SK-N-SH (cell line): ENCODE measurements around the gene SLC19A3.

Source experiments
- CTCF ChIP-seq: fragments of 200-600 bp; sonication (generic); IDR thresholded peaks from 2 replicates; pipeline ENCODE4 v1.6.1; 2017; ENCODE audit warnings: antibody characterized with exemption, mild to moderate bottlenecking, moderate library complexity
- EZH2phosphoT487 ChIP-seq: fragments of 200-600 bp; sonication (generic); IDR thresholded peaks from 2 replicates; pipeline ENCODE4 v1.6.1; 2017; ENCODE audit warnings: low read depth, mixed run types, mild to moderate bottlenecking, antibody characterized with exemption, moderate library complexity, borderline replicate concordance
- RFX5 ChIP-seq: IDR thresholded peaks from 2 replicates; pipeline ENCODE4 v1.6.1; 2012; ENCODE audit warnings: mild to moderate bottlenecking, improper control_type of control experiment, low read length
- RXRA ChIP-seq: IDR thresholded peaks from 2 replicates; pipeline ENCODE4 v1.4.0; 2012; ENCODE audit warnings: low read depth, mild to moderate bottlenecking, borderline replicate concordance
- TF ChIP-seq, protein P1 (sequence below): IDR thresholded peaks from 2 replicates; pipeline ENCODE4 v1.4.0; 2012; ENCODE audit warnings: low read depth, borderline replicate concordance
- TF ChIP-seq, protein P2 (sequence below): fragments of 150-350 bp; IDR thresholded peaks from 2 replicates; pipeline ENCODE4 v1.6.1; 2017; ENCODE audit warnings: antibody characterized with exemption, low read length, low read depth, borderline replicate concordance

GRCh38 chr2:227684258-227684657 lies 33.6 kb downstream of the SLC19A3 start:
- TF ChIP-seq, protein P1, sequence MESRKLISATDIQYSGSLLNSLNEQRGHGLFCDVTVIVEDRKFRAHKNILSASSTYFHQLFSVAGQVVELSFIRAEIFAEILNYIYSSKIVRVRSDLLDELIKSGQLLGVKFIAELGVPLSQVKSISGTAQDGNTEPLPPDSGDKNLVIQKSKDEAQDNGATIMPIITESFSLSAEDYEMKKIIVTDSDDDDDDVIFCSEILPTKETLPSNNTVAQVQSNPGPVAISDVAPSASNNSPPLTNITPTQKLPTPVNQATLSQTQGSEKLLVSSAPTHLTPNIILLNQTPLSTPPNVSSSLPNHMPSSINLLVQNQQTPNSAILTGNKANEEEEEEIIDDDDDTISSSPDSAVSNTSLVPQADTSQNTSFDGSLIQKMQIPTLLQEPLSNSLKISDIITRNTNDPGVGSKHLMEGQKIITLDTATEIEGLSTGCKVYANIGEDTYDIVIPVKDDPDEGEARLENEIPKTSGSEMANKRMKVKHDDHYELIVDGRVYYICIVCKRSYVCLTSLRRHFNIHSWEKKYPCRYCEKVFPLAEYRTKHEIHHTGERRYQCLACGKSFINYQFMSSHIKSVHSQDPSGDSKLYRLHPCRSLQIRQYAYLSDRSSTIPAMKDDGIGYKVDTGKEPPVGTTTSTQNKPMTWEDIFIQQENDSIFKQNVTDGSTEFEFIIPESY = no peak
- no peak for TF ChIP-seq RXRA
- TF ChIP-seq CTCF = no peak
- TF ChIP-seq EZH2phosphoT487 = no peak
- no peak for TF ChIP-seq RFX5
- TF ChIP-seq, protein P2, sequence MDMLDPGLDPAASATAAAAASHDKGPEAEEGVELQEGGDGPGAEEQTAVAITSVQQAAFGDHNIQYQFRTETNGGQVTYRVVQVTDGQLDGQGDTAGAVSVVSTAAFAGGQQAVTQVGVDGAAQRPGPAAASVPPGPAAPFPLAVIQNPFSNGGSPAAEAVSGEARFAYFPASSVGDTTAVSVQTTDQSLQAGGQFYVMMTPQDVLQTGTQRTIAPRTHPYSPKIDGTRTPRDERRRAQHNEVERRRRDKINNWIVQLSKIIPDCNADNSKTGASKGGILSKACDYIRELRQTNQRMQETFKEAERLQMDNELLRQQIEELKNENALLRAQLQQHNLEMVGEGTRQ = no peak
